UCSD-AML1 (cell line): Measurements from ENCODE around the gene PDE4C.
A peak's percentile ranks its signal among the peaks of the same experiment; 100 is the strongest.

Experiments
- DNase-seq: peaks from one replicate; lab custom pipeline; 2025; ENCODE audit not compliant: unreplicated experiment; lab: John Stamatoyannopoulos, UW

PDE4C gene

DNA sequence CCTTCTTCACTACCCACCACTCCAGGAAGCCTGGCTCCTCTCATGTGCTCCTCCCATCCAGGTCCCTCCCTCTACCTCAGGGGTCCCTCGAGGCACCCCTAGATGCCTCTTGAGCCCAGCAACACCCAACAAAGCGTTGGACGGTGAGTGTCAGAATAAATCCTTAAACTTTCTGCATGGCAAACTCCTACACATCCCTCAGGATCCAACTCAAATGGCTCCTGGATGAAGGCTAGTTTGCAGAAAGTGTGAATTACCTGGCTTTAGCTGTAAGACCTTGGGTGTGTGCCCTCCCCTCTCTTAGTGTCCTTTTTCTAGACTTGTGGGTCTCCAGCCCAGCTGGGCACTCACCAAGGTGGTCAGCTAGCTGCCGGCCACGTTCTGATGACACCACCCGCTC is 27.9 kb downstream of the PDE4C start:
- no peak for DNase-seq

DNA sequence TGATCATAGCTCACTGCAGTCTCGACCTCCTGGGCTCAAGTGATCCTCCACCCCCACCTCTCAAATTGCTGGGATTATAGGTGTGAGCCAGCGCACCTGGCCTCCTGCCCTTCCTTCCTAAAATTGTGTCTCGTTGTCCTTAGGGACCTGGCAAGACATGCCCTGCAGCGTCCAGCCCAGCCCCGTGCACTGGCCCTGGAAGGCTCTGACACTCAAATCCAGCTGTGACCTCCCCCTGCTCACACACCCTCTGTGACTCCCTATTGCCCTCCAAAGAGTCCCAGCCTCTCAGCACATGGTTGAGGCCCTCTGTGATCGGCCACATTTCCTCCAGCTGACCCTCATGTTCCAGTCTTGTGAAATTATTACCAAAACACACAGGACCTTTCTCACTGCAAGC is 28.3 kb downstream of the PDE4C start:
- DNase-seq = no peak

DNA sequence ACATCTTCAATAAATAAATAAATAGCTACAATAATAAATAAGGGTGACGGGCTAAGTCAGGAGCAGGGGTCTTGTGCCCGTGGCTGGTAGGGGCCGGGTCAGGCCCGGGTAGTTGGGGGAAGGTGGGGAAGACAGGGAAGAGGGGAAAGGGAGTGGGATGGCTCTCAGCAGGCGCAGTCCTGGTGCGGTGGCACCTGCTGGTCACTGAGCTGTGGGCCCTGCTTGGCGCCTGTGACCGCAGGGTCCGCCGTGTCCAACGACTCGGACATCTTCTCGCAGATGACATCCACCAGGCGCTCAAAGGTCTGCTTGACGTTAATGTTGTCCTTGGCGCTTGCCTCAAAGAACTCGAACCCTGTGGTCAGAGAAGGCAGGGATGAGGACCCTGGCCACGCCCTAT is 28.9 kb downstream of the PDE4C start:
- DNase-seq = no peak

DNA sequence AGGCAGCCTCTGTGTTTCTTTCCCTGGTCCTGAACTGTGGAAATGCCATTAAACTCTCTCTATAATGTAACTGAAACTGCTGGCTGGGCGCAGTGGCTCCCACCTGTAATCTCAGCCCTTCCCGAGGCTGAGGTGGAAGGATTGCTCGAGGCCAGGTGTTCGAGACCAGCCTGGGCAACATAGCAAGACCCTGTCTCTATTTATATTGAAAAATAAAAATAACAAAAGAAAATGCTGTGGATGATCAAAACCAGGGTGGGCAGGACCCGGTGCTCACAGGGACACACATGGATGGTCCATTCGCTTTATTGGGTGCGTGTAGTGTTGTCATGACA is 29.8 kb downstream of the PDE4C start:
- no peak for DNase-seq

DNA sequence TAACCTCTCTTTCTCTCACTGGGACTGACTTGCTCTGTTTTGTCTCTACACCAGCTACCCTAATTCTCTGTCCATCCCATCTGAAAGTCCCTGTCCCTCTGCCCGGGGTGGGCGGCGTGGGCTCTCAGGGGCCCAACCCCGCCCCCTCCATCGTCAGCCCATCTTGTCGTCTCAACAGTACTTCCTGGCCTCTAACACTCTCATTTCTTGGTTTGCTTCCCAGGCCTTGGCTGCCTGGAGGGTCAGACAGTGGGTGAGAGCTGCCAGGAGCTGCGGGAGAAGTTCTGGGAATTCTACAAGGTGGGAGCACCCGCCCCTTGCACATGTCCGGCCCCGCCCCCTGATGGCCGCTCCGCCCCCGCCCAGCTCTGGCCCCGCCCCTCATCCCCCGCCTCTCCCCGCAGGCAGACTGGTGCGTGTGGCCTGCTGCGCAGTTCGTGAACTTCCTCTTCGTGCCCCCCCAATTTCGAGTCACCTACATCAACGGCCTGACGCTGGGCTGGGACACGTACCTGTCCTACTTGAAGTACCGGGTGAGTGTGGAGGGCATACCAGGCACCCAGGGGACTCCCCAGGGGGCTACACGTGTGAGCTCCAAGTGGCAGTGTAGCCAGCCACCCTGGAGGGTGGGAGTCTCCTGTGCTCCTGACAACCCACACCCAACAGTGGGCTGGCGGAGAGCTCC is 31.5 kb downstream of the PDE4C start:
- DNase-seq = no peak

DNA sequence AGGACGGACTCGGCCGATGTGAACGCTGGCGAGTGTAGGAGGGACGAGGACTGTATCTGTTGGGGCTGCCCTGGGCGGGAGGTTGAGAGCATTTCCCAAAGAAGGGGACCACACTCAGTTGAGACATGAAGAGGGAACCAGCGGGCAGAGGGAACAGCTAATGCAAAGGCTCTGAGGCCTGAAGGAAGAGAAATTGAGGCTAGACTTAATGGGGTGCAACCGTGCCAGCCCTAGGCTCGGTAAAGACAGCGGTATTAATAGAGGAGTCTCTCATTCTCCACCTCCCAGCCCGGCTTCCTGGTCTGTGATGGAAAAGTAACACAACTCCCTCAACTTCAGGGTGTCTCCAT is 32.1 kb downstream of the PDE4C start:
- DNase-seq = no peak

DNA sequence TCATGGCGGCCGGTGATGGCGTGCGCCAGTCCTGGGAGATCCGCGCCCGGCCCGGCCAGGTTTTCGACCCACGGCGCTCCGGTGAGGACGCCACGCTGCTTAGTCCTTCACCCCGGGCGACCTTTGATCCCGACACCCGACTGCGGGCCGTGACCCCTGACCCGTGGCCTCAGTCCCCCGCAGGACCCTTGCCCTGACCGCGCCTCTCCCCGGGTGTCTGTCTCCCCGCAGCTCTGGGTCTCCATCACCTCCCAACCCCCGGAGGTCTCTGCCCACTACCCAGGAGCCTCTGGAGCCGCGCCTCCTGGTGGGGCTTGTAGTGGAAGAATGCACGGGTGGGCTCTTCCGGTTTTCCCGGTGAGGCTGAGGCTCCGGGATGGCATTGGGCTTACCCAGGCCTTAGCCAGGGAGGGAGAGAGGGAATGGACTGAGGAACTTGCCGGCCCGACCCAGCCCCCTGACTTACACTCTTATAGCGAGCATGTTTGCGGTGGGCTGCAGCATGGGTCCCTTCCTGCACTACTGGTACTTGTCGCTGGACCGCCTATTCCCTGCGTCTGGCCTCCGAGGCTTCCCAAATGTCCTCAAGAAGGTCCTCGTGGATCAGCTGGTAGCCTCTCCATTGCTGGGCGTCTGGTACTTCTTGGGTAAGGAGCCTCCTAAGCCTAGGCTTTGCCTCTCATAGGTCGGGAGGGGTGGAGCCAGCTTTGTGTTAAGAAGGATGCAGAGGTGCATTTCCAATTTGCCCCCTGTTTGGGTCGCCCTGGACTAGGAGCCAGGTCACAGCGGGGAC is 32.7 kb downstream of the PDE4C start:
- DNase-seq = no peak

DNA sequence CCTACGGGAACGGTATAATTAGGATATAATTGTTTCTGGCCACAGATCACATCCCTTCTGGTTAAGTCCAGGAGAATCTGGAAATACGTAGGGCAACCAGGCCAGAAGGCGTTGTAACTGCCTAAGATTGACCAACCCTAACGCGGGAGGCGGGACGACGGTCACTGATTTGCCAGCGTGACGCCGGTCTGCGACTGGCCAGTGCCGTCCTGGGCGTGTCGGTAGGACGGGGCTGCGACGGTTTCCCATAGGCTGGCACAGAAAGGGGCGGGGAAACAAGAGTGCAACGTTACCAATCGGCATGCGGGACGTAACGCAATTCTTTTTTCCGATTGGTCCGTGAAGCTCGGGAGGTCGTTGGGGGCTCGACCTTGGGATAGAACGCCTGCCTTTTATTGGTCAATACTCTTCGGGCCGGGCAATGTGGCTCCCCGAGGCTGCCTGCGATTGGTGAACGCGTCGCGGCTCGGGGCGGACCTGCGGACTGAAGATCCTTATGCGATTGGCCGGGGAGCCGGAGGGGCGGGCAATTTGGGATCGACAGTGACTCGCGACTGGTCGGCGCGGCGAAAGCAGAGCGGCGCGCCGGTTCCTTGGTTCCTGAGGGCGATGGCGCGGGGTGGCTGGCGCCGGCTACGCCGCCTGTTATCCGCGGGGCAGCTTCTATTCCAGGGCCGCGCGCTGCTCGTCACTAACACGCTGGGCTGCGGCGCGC is 33.4 kb downstream of the PDE4C start, which contains the start of gene MPV17L2:
Gene MPV17L2, plus strand, starts transcription at position 546 of the 715 bp plus-strand sequence. Its CDS starts 64 bp downstream, at position 610.
- peak; percentile 100 for DNase-seq

DNA sequence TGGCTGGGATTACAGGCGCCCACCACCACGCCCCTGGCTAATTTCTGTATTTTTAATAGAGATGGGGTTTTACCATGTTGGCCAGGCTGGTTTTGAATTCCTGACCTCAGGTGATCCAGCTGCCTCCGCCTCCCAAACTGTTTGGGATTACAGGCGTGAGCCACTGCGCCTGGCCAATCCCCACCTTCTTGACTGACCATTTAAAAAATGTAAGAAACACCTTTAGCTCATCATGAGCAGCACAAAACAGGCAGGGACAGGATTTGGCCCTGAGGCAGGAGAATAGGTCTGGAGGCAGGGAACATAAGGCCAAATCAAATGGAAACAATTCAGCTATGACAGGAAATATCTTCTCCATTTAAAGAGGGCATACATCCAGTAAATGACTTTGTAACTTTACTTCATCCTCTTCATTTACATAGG is 34.6 kb downstream of the PDE4C start:
- no peak for DNase-seq

DNA sequence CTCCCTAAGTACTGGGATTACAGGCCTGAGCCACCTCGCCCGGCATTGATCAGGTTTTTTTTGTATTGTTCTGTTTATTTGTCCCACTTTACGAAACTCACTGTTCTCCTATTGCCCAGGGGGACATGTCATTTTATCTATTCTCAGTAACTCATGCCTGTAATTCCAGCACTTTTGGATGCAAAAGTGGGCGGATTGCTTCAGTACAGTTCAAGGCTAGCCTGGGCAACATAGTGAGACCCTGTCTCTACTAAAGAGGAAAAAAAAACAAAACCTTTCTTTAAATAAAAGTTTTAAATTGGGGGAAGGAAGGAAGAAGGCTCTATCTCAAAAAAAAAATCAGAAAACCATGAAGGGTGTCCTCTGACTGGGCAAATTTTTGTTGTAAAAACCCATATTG is 36.0 kb downstream of the PDE4C start:
- DNase-seq = no peak

DNA sequence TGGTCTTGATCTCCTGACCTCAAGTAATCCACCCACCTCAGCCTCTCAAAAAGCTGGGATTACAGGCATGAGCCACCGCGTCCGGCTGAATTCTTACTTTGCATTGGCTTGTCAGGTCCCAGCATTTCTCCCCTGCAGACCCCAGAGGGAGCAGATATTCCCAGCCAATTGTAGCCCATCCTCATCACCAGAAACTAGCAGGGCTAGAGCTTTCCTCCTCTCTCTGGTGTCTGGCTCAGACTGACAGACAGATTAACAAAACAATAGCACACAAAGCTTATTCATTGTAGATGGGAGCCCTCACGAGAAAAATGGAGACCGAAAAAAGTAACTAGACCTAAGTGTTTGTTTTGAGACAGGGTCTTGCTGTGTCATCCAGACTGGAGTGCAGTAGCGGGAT is 40.7 kb downstream of the PDE4C start:
- no peak for DNase-seq

DNA sequence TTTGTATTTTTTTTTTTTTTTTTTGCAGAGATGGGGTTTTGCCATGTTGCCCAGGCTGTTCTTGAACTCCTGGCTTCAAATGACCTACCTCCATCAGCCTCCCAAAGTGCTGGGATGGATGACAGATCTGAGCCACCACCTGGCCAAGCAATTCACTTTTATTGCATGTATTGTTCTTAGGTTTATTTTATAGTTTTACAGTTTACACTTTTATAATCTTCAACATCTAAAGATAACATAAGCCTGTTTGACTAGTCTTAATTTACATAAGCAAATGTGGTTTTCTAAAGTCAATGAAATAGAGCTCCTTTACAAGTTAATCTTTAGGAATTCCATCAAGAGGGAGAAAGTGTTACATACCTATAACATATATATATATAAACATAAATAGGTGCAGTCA is 42.7 kb downstream of the PDE4C start:
- DNase-seq = no peak

DNA sequence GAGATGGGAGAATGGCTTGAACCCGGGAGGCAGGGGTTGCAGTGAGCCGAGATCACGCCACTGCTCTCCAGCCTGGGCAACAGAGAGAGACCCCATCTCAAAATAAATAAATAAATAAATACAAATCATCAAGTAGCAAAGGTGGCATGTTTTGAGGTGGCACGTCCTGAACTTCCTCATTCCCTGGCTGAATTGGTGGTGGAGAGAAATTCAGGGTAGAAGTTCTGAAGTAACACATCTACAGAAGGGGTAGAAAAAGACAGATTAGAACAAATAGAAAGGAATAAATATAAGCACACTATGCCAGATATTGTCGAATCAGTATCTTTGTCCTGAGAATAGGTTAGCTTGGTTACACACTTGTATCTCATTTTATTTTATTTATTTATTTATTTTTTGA is 46.3 kb downstream of the PDE4C start:
- DNase-seq = no peak

DNA sequence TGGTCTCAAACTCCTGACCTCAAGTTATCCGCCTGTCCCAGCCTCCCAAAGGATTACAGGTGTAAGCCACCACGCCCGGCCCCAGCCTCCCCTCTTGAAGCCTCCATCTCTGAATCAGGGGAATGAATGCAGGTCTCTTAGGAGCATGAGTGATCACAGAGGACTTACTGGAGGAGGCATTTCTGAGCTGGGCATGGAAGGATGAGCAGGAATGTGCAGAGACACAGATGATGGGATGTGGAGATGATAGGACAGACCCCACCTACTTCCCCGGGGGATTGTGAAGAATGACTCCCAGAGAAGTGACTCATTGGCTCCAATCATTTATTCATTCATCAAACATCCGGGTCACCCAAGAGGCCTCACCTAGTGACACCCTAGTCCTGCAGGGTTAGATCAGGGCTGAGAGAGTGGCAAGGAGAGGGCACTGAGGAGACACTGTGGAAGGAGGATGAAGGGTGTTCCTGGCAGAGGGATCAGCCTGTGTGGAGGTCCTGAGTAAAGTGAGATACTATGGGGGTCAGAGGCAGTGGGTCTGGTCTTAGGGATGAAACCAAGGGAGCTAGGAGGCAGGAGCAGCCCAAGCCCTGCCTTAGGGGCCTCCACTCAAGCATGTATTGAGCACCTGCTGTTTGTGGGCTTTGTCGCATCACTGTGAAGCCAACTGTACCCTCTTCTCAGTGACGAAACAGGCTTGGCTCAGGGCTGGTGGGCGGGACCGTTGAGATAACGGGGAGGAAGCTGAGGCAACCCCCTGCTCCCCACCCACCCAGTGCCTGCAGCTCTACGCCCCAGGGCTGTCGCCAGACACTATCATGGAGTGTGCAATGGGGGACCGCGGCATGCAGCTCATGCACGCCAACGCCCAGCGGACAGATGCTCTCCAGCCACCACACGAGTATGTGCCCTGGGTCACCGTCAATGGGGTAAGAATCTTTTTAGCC is 49.6 kb downstream of the PDE4C start:
- DNase-seq = no peak

DNA sequence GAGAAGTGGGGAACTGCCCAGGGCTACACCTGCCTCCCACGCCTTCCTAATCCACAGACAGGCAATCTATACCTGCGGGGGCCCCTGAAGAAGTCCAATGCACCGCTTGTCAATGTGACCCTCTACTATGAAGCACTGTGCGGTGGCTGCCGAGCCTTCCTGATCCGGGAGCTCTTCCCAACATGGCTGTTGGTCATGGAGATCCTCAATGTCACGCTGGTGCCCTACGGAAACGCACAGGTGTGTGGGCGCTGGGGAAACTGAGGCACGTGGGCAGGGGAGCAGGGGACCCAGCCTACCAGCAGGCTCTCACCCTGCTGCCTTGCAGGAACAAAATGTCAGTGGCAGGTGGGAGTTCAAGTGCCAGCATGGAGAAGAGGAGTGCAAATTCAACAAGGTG is 51.3 kb downstream of the PDE4C start:
- no peak for DNase-seq
